HepG2 (cell line): ENCODE results near the gene SLC2A11. TPM values are rescaled to one million over a fixed set of nuclear protein-coding genes. Genes with fewer than 3 reads are reported as not detected.

Experiments used
- ARID2 ChIP-seq: sonication (generic); formaldehyde crosslinking; IDR thresholded peaks from 2 replicates; pipeline ENCODE4 v1.8.1; 2022; ENCODE audit warnings: mild to moderate bottlenecking, missing genetic modification reagents, borderline replicate concordance
- MAFG ChIP-seq: sonication (generic); formaldehyde crosslinking; IDR thresholded peaks from 2 replicates; pipeline ENCODE4 v1.5.1; 2020; ENCODE audit warnings: mild to moderate bottlenecking, missing genetic modification reagents
- MAFK ChIP-seq, 2 experiments: IDR thresholded peaks in 1 of 2; conservative IDR thresholded peaks in 1 of 2; 2 replicates each; pipeline ENCODE4 v1.6.1; 2011; ENCODE audit warnings: improper control_type of control experiment in 2 of 2, low read length in 2 of 2
- NCOA5 ChIP-seq: sonication (generic); formaldehyde crosslinking; IDR thresholded peaks from 2 replicates; pipeline ENCODE4 v1.4.0; 2020; ENCODE audit warnings: missing genetic modification reagents
- RFXAP ChIP-seq: sonication (generic); formaldehyde crosslinking; IDR thresholded peaks from 2 replicates; pipeline ENCODE4 v1.4.0; 2020; ENCODE audit warnings: missing genetic modification reagents, borderline replicate concordance
- SRF ChIP-seq: IDR thresholded peaks from 2 replicates; pipeline ENCODE4 v1.6.1; 2011; ENCODE audit warnings: mild to moderate bottlenecking, low read depth, low read length, moderate library complexity
- ZFP1 ChIP-seq: IDR thresholded peaks from 2 replicates; pipeline ENCODE4 v1.6.1; 2016
- ZNF326 ChIP-seq: sonication (generic); formaldehyde crosslinking; IDR thresholded peaks from 2 replicates; pipeline ENCODE4 v1.4.0; 2020; ENCODE audit warnings: missing genetic modification reagents, borderline replicate concordance
- ZSCAN21 ChIP-seq: sonication (generic); formaldehyde crosslinking; IDR thresholded peaks from 2 replicates; pipeline ENCODE4 v1.8.0; 2022; ENCODE audit warnings: mild to moderate bottlenecking, missing genetic modification reagents, moderate library complexity, borderline replicate concordance
- polyA plus RNA-seq, 8 experiments: library from polyadenylated mRNA; depleted of rRNA in 3 of 8; stranded (reverse) in 7 of 8; unstranded in 1 of 8; fragments of >200 nt; fragmentation: Illumina TruSeq in 4 of 8; extraction: Trizol in 4 of 8; gene quantifications; 2 replicates each; pipeline versions ENCODE4 v1.2.1 to v1.2.3, GENCODE V29; 2011 to 2016; ENCODE audit warnings: low read depth in 4 of 8, missing spikeins in 1 of 8, mixed read lengths in 1 of 8; ENCODE audit not compliant: insufficient read depth in 1 of 8
- total RNA-seq, 5 experiments: library from RNA; depleted of rRNA; stranded (reverse); fragments of >200 nt; fragmentation: Illumina TruSeq; extraction: Trizol; gene quantifications; 2 replicates each; pipeline ENCODE4 v1.2.3, GENCODE V29; 2016; ENCODE audit warnings: low read depth in 1 of 5
- TF ChIP-seq, protein P1 (sequence below): sonication (generic); formaldehyde crosslinking; IDR thresholded peaks from 2 replicates; pipeline ENCODE4 v1.4.0; 2020; ENCODE audit warnings: missing genetic modification reagents, borderline replicate concordance
- TF ChIP-seq, protein P2 (sequence below): sonication (generic); formaldehyde crosslinking; IDR thresholded peaks from 2 replicates; pipeline ENCODE4 v1.5.1; 2020; ENCODE audit warnings: missing genetic modification reagents, mild to moderate bottlenecking, borderline replicate concordance
- TF ChIP-seq, protein P3 (sequence below): sonication (generic); formaldehyde crosslinking; IDR thresholded peaks from 2 replicates; pipeline ENCODE4 v1.4.0; 2020; ENCODE audit warnings: missing genetic modification reagents, borderline replicate concordance
- TF ChIP-seq, protein P4 (sequence below): sonication (generic); formaldehyde crosslinking; IDR thresholded peaks from 2 replicates; pipeline ENCODE4 v1.5.0; 2020; ENCODE audit warnings: mild to moderate bottlenecking, missing genetic modification reagents, borderline replicate concordance

SLC2A11 gene
- total and polyA plus RNA-seq, 2 of the 13 experiments (the other 11 are each of a cell fraction or from before 2014, with no cell fraction given) = 15.2 to 15.4 TPM

DNA sequence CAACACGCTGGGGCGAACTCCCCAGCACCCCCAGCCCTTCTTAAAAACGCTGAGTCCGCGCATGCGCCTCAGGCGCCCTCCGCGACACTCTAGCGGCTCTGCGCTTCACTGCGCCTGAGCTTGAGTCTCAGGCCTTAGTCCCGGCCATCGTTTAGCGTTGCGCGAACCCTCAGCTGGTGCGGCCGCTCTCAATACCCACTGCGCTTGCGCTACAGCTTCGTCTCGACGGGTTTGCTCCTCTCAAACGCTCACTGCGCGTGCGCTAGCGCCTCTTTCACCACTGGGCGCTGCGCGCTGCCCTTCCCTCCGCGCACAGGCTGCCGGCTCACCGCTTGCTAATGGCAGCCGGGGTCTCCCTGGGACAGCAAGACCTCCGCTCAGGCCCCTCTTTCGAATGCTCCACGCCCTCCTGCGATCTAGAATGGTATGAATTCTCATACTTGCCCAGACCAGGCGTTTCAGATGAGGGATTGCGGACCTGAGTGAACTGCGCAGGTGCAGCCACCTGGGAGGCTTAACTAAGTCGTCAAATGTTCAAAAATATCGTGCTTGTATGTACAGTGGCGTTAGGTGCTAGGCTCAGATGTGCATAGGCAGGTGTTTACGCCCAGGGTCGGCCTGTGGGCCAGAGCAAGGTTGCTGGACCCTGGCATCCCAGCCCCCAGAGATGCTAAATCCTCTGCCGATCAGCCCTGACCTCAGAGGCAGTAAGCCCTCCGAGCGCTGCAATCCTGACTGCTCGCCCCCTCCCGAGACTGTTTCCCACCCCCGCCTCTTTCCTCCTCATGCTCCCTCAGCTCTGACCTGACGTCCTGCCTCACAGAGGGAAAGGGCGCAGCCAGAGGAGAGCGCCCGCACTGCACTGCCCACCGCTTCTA is at the start of gene SLC2A11 (continued):
- no peak; the same call in 1 of the 2 replicates for TF ChIP-seq ZFP1
- TF ChIP-seq SRF = no peak
- no peak for TF ChIP-seq NCOA5 (CRISPR knock-in tag)
- TF ChIP-seq, protein P1, sequence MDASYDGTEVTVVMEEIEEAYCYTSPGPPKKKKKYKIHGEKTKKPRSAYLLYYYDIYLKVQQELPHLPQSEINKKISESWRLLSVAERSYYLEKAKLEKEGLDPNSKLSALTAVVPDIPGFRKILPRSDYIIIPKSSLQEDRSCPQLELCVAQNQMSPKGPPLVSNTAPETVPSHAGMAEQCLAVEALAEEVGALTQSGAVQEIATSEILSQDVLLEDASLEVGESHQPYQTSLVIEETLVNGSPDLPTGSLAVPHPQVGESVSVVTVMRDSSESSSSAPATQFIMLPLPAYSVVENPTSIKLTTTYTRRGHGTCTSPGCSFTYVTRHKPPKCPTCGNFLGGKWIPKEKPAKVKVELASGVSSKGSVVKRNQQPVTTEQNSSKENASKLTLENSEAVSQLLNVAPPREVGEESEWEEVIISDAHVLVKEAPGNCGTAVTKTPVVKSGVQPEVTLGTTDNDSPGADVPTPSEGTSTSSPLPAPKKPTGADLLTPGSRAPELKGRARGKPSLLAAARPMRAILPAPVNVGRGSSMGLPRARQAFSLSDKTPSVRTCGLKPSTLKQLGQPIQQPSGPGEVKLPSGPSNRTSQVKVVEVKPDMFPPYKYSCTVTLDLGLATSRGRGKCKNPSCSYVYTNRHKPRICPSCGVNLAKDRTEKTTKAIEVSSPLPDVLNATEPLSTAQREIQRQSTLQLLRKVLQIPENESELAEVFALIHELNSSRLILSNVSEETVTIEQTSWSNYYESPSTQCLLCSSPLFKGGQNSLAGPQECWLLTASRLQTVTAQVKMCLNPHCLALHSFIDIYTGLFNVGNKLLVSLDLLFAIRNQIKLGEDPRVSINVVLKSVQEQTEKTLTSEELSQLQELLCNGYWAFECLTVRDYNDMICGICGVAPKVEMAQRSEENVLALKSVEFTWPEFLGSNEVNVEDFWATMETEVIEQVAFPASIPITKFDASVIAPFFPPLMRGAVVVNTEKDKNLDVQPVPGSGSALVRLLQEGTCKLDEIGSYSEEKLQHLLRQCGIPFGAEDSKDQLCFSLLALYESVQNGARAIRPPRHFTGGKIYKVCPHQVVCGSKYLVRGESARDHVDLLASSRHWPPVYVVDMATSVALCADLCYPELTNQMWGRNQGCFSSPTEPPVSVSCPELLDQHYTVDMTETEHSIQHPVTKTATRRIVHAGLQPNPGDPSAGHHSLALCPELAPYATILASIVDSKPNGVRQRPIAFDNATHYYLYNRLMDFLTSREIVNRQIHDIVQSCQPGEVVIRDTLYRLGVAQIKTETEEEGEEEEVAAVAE = 0 out of 2 replicates have a peak, but pooled peaks have one; percentile 24
- TF ChIP-seq ARID2 (CRISPR knock-in tag) = no peak
- TF ChIP-seq RFXAP (CRISPR knock-in tag) = peak; percentile 71; the same call in 1 of the 2 replicates
- TF ChIP-seq ZNF326 = no peak
- peak in 1 of 2 experiments; percentile 61; a peak in 2 of 4 replicates for TF ChIP-seq MAFK (conservative IDR thresholded peaks at IDR 0.05 in 1 of 2, IDR thresholded peaks at IDR 0.05 in 1 of 2; ENCODE audit: low read length in 2 of 2)
- TF ChIP-seq, protein P2, sequence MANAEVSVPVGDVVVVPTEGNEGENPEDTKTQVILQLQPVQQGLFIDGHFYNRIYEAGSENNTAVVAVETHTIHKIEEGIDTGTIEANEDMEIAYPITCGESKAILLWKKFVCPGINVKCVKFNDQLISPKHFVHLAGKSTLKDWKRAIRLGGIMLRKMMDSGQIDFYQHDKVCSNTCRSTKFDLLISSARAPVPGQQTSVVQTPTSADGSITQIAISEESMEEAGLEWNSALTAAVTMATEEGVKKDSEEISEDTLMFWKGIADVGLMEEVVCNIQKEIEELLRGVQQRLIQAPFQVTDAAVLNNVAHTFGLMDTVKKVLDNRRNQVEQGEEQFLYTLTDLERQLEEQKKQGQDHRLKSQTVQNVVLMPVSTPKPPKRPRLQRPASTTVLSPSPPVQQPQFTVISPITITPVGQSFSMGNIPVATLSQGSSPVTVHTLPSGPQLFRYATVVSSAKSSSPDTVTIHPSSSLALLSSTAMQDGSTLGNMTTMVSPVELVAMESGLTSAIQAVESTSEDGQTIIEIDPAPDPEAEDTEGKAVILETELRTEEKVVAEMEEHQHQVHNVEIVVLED = peak; percentile 55; the same call in 1 of the 2 replicates
- TF ChIP-seq, protein P3, sequence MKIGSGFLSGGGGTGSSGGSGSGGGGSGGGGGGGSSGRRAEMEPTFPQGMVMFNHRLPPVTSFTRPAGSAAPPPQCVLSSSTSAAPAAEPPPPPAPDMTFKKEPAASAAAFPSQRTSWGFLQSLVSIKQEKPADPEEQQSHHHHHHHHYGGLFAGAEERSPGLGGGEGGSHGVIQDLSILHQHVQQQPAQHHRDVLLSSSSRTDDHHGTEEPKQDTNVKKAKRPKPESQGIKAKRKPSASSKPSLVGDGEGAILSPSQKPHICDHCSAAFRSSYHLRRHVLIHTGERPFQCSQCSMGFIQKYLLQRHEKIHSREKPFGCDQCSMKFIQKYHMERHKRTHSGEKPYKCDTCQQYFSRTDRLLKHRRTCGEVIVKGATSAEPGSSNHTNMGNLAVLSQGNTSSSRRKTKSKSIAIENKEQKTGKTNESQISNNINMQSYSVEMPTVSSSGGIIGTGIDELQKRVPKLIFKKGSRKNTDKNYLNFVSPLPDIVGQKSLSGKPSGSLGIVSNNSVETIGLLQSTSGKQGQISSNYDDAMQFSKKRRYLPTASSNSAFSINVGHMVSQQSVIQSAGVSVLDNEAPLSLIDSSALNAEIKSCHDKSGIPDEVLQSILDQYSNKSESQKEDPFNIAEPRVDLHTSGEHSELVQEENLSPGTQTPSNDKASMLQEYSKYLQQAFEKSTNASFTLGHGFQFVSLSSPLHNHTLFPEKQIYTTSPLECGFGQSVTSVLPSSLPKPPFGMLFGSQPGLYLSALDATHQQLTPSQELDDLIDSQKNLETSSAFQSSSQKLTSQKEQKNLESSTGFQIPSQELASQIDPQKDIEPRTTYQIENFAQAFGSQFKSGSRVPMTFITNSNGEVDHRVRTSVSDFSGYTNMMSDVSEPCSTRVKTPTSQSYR (CRISPR knock-in tag) = 0 out of 2 replicates have a peak, but pooled peaks have one; percentile 18
- TF ChIP-seq MAFG (CRISPR knock-in tag) = no peak
- TF ChIP-seq, protein P4, sequence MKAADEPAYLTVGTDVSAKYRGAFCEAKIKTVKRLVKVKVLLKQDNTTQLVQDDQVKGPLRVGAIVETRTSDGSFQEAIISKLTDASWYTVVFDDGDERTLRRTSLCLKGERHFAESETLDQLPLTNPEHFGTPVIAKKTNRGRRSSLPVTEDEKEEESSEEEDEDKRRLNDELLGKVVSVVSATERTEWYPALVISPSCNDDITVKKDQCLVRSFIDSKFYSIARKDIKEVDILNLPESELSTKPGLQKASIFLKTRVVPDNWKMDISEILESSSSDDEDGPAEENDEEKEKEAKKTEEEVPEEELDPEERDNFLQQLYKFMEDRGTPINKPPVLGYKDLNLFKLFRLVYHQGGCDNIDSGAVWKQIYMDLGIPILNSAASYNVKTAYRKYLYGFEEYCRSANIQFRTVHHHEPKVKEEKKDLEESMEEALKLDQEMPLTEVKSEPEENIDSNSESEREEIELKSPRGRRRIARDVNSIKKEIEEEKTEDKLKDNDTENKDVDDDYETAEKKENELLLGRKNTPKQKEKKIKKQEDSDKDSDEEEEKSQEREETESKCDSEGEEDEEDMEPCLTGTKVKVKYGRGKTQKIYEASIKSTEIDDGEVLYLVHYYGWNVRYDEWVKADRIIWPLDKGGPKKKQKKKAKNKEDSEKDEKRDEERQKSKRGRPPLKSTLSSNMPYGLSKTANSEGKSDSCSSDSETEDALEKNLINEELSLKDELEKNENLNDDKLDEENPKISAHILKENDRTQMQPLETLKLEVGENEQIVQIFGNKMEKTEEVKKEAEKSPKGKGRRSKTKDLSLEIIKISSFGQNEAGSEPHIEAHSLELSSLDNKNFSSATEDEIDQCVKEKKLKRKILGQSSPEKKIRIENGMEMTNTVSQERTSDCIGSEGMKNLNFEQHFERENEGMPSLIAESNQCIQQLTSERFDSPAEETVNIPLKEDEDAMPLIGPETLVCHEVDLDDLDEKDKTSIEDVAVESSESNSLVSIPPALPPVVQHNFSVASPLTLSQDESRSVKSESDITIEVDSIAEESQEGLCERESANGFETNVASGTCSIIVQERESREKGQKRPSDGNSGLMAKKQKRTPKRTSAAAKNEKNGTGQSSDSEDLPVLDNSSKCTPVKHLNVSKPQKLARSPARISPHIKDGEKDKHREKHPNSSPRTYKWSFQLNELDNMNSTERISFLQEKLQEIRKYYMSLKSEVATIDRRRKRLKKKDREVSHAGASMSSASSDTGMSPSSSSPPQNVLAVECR (CRISPR knock-in tag) = peak; percentile 17; the same call in 1 of the 2 replicates
- TF ChIP-seq ZSCAN21 (CRISPR knock-in tag) = no peak; the same call in 1 of the 2 replicates
